Esophagus muscularis mucosa (tissue), 4 donors: Measurements from ENCODE around the gene PSMG4. TPM values are rescaled to one million over a fixed set of nuclear protein-coding genes. Genes with fewer than 3 reads are reported as not detected.

ENCODE experiments used
- DNase-seq: peaks from one replicate; pipeline ENCODE4 v3.0.0-alpha.2; 2017; ENCODE audit errors: extremely low spot score
- H3K27ac ChIP-seq, 4 donors: fragments of 200-600 bp; sonication (generic); replicated peaks in 1 of 4; 1 replicate in 3 of 4; 2 replicates in 1 of 4; pipeline ENCODE4 v1.5.1; 2016 to 2019; ENCODE audit warnings: mild to moderate bottlenecking in 1 of 4
- H3K27me3 ChIP-seq, 4 donors: fragments of 200-600 bp; sonication (generic); one replicate each; pipeline versions ENCODE4 v1.5.1 to v1.6.0; 2016 to 2019
- H3K36me3 ChIP-seq, 4 donors: fragments of 200-600 bp; sonication (generic); one replicate each; pipeline ENCODE4 v1.5.1; 2016 to 2019
- H3K4me1 ChIP-seq, 4 donors: fragments of 200-600 bp; sonication (generic); one replicate each; pipeline ENCODE4 v1.5.1; 2016 to 2019
- H3K4me3 ChIP-seq, 4 donors: fragments of 200-600 bp; sonication (generic); 1 replicate in 2 of 4; 2 replicates in 2 of 4; pipeline ENCODE4 v1.5.1; 2016 to 2019; ENCODE audit warnings: mild to moderate bottlenecking in 4 of 4, moderate library complexity in 1 of 4
- H3K9me3 ChIP-seq, 4 donors: fragments of 200-600 bp; sonication (generic); 1 replicate in 3 of 4; 2 replicates in 1 of 4; pipeline ENCODE4 v1.5.1; 2016 to 2019
- EP300 ChIP-seq: sonication (generic); formaldehyde crosslinking; IDR thresholded peaks from one replicate; pipeline ENCODE4 v1.6.1; 2017; ENCODE audit warnings: antibody characterized with exemption
- POLR2A ChIP-seq: fragments of 450-650 bp; IDR thresholded peaks from one replicate; pipeline ENCODE4 v1.6.1; 2017; ENCODE audit warnings: antibody characterized with exemption, moderate library complexity, mild to moderate bottlenecking, low read depth
- POLR2AphosphoS5 ChIP-seq, 2 donors: sonication (generic); formaldehyde crosslinking; IDR thresholded peaks; one replicate each; pipeline ENCODE4 v1.6.1; 2017; ENCODE audit warnings: antibody characterized with exemption in 2 of 2
- WGBS: methylation state at CpG from one replicate; pipeline ENCODE4 v1.1.5; 2018; 5-methylcytosine and 5-hydroxymethylcytosine counted together
- intact Hi-C: fragments of 100-400 bp; cut with DNase I; formaldehyde crosslinking; loops from one replicate; pipeline ENCODE4 v1.15.1; 2023
- total RNA-seq, 4 donors: library from RNA; depleted of rRNA; stranded (reverse); fragments of >200 nt; gene quantifications; one replicate each; pipeline versions ENCODE4 v1.1.0 to v1.2.1, GENCODE V29; 2016
- TF ChIP-seq, protein P1 (sequence below), 3 experiments: fragments of 200-600 bp in 2 of 3; fragments of 450-650 bp in 1 of 3; sonication (generic) in 2 of 3; IDR thresholded peaks; one replicate each; pipeline ENCODE4 v1.5.1; 2017 to 2019; ENCODE audit warnings: antibody characterized with exemption in 3 of 3, mild to moderate bottlenecking in 2 of 3, moderate library complexity in 1 of 3

Gene PSMG4
- total RNA-seq, 4 donors from 2014 or later, result 21.4 to 28.6 (median 25.7) TPM

DNA sequence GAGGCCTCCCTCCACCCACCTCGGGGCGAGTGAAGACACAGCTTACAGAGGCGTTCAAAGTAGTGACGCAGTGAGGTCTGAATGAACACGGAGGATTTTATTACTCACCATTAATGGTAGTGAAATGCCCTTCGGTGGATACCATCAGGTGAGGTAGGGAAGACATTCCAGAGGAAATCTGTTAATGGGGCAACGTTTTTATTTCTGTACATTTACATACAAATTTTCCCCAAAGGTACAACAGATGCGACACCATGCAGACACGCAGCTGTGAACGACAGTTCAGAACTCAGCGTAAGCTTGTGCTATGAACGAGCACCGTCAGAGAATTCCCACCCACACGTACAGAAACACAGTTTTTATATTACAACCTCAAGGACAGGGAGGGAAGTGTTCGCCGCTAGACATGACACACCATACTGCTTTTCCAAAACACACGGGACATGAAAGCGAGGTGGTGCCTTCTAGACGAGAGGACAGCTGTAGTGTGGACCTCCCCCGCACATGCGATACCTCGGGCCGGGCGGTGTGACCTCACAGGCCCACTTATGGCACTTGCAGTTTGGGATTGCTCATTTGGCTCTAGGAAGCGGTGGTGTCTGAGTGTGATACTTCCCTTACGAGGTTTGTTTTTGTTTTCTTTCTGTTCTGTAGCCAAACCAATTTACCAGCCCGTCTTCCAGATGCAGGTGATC, 10.7 kb downstream of the PSMG4 start:
- no peaks in the 10 kb centered on the region for H3K9me3 ChIP-seq
- TF ChIP-seq, protein P1, sequence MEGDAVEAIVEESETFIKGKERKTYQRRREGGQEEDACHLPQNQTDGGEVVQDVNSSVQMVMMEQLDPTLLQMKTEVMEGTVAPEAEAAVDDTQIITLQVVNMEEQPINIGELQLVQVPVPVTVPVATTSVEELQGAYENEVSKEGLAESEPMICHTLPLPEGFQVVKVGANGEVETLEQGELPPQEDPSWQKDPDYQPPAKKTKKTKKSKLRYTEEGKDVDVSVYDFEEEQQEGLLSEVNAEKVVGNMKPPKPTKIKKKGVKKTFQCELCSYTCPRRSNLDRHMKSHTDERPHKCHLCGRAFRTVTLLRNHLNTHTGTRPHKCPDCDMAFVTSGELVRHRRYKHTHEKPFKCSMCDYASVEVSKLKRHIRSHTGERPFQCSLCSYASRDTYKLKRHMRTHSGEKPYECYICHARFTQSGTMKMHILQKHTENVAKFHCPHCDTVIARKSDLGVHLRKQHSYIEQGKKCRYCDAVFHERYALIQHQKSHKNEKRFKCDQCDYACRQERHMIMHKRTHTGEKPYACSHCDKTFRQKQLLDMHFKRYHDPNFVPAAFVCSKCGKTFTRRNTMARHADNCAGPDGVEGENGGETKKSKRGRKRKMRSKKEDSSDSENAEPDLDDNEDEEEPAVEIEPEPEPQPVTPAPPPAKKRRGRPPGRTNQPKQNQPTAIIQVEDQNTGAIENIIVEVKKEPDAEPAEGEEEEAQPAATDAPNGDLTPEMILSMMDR (IDR thresholded peaks at IDR 0.05), result no peak
- TF ChIP-seq POLR2AphosphoS5 (IDR thresholded peaks at IDR 0.05), result no peak
- TF ChIP-seq POLR2A, result no peak
- no peak for TF ChIP-seq EP300
- H3K27ac ChIP-seq, result no peak overlapping the region
- H3K4me1 ChIP-seq, result peaks cover 0 to 21% (median 18%) of the 10 kb centered on the region in 4 donors
- intact Hi-C loops, result no loop called here
- H3K27me3 ChIP-seq, result no peaks in the 10 kb centered on the region
- peaks cover 33 to 76% (median 65%) of the 10 kb centered on the region in 4 donors for H3K36me3 ChIP-seq
- no peak for DNase-seq
- 83% methylated on average over 27 of the region's 27 CpGs for WGBS
- H3K4me3 ChIP-seq, result no peak overlapping the region

DNA sequence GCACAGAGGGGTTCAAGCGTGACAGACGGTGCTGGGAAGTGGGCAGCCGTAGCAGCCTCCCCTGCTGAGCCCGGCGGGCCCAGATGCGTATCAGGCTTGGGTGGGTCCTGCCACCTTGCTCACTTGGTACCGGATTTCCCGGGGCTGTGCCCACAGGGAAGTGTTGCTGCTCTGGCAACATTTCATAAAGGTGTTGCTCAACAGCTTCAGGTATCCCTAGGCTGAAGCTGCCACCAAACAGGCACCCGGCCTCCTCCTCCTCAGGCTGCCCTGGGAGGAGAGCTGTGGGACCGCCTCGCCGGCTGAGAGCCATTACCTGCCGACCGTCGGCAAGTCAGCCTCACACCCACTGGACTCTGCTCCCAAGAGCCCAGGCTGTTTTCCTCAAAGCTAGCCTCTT, 11.5 kb downstream of the PSMG4 start:
- DNase-seq, result no peak
- peaks cover 0 to 13% (median 10%) of the 10 kb centered on the region in 4 donors for H3K4me1 ChIP-seq
- 81% methylated on average over 14 of the region's 15 CpGs for WGBS
- H3K9me3 ChIP-seq, result no peaks in the 10 kb centered on the region
- no peaks in the 10 kb centered on the region for H3K27me3 ChIP-seq
- intact Hi-C loops, result loop anchor here (10.0 kb wide), 2 partner anchors 575 to 665 kb away; partner anchors contain the start of gene FAM50B
- no peak overlapping the region for H3K27ac ChIP-seq
- no peak overlapping the region for H3K4me3 ChIP-seq
- peaks cover 31 to 68% (median 61%) of the 10 kb centered on the region in 4 donors for H3K36me3 ChIP-seq
- TF ChIP-seq POLR2A (no peak), EP300 (no peak), POLR2AphosphoS5 (IDR thresholded peaks at IDR 0.05) (no peak)
- TF ChIP-seq, protein P1 (IDR thresholded peaks at IDR 0.05), result no peak

DNA sequence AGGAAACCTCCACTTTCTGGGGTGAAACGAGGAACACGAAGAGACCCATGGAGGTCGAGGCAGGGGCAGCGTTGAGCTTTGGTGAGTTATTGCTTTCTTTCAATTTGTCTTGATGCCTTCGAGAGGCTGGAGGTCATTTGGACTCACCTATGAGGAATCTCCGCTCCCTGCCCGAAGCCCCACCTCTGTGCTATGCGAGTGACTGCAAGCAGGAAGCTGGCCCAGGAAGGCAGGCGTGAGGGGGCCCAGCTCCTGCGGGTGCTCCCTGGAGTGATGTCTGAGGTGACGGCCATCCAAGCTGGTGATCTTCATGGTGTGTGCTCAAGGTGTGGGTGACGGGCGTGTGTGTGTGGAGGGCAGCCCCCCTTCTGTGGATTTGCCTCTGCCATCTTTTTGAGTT, 13.0 kb downstream of the PSMG4 start:
- intact Hi-C loops, result loop anchor here (10.0 kb wide), 2 partner anchors 573 to 663 kb away; partner anchors contain the start of gene FAM50B
- no peak overlapping the region for H3K4me3 ChIP-seq
- peaks cover 31 to 74% (median 61%) of the 10 kb centered on the region in 4 donors for H3K36me3 ChIP-seq
- H3K27me3 ChIP-seq, result no peaks in the 10 kb centered on the region
- DNase-seq, result no peak
- H3K9me3 ChIP-seq, result no peaks in the 10 kb centered on the region
- 83% methylated on average over 12 of the region's 13 CpGs for WGBS
- H3K27ac ChIP-seq, result no peak overlapping the region
- TF ChIP-seq EP300, result no peak
- TF ChIP-seq POLR2AphosphoS5 (IDR thresholded peaks at IDR 0.05), result no peak
- TF ChIP-seq, protein P1 (IDR thresholded peaks at IDR 0.05), result no peak
- no peak for TF ChIP-seq POLR2A
- no peaks in the 10 kb centered on the region for H3K4me1 ChIP-seq

DNA sequence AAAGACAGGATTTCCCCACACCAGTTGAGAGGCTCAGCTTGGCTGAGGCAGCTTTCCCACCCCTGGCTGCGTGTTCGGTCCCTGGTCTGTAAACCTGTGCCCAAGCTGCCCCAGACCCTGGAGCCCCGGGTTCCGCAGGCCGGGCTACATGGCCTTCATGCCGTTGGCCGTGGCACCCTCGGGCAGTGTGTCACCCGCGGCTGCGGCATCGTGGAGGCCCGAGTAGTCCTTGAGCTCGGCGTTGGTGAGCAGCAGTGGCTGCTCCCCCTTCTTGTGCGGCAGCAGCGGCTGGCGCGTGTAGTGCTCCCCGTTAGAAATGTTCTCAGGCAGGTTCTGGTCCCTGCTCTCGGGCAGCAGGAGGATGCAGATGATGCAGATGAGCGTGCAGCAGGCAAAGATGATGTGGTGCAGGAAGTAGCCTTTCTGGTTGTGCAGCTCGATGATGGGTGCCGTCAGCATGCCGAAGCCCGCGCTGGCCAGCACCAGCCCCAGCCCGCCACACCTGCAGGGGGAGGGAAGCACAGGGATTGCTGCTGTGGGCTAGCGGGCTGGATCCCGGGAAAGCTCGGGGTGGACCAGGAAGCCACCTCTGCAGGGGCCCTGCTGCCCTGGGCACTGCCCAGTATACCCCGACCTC, 14.3 kb downstream of the PSMG4 start:
- Histone ChIP-seq H3K27me3 (no peaks in the 10 kb centered on the region), H3K9me3 (no peaks in the 10 kb centered on the region), H3K36me3 (peaks cover 31 to 67% (median 58%) of the 10 kb centered on the region in 4 donors), H3K4me3 (no peak overlapping the region), H3K4me1 (no peaks in the 10 kb centered on the region), H3K27ac (no peak overlapping the region)
- intact Hi-C loops, result loop anchor here (10.0 kb wide), 2 partner anchors 572 to 662 kb away; partner anchors contain the start of gene FAM50B
- no peak for TF ChIP-seq POLR2A
- no peak for TF ChIP-seq POLR2AphosphoS5 (IDR thresholded peaks at IDR 0.05)
- no peak for TF ChIP-seq EP300
- WGBS, result 94% methylated on average over 5 of the region's 32 CpGs
- no peak for DNase-seq

DNA sequence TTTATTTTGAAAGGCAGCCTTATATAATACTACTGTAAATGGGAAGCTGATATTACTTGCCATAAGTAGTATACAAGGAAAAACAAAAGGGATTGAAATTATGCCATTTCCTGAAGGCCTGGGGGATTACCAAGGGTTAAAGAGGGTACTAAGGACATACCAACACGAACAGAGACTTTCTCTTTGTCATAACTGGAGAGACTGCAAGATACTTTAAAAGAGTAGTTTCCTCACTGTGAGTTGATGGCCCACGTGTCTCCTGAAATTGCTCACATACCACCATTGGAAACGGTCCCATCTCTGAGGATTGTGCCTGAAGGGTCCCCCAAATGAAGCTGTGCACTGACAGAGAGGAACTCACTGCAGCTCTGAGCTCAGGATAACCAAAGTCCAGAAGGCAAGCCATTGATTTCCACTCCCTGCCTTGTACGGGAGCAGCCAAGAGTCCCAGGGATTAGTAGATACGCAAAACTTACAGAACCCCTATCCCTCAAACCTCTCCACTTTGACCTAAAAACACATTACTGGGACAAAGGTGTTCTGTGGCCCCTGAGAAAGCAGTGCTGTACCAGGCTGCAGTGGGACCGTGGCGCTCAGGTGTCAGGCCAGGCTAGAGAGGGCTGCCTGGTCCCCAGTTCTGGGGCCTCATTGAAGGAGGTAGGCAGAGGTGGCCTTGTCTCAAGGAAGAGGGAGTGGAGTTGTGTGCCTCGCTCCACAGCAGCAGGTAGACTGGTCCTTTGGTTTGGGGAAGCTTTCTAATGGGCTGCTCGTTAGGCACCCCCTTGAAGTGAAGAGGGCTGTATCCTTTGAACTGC, 15.2 kb downstream of the PSMG4 start:
- intact Hi-C loops, result loop anchor here (10.0 kb wide), 2 partner anchors 571 to 661 kb away; partner anchors contain the start of gene FAM50B
- no peaks in the 10 kb centered on the region for H3K9me3 ChIP-seq
- TF ChIP-seq EP300, result no peak
- no peaks in the 10 kb centered on the region for H3K4me1 ChIP-seq
- no peak for DNase-seq
- H3K36me3 ChIP-seq, result peaks cover 31 to 58% (median 49%) of the 10 kb centered on the region in 4 donors
- WGBS, result 70% methylated on average over 9 of the region's 9 CpGs
- no peaks in the 10 kb centered on the region for H3K27me3 ChIP-seq
- H3K27ac ChIP-seq, result no peak overlapping the region
- no peak overlapping the region for H3K4me3 ChIP-seq
